Measurements from ENCODE around the gene SMAD5.

DNA sequence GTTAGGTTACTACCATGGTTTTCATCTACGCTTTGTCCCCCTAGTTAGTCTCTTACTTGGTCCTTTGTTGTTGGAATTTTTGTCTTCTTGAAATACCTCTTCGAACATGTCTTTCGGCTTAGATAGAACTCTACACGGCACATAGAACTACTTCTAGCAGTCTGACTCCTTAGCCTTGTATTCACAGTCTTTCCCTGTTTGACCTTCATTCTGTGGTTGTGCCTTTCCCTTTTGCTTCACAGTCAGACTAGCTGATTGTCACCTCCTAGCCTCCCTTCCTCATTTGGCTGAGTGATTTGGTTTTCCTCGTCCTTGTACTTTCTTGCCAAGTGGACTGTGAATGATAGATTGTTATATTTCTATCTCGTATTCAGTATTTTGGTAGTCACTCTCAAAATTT lies 10.7 kb downstream of the SMAD5 start:
- TF ChIP-seq POLR2AphosphoS5 (IDR thresholded peaks at IDR 0.05; ENCODE audit: borderline replicate concordance, low read depth, low read length), result no peak
- TF ChIP-seq EZH2 (IDR thresholded peaks at IDR 0.05), result no peak
- no peak for TF ChIP-seq FOXP2 (optimal IDR thresholded peaks at IDR 0.05; ENCODE audit: control extremely low read depth, extremely low read length, insufficient read depth)
